ENCODE measurements around the gene ZNF43.
"Not testable (repeated sequence)": the region's sequence is repeated elsewhere in the genome, so short reads cannot be mapped to it uniquely, and the experiment has no call there.

Gene ZNF43

DNA sequence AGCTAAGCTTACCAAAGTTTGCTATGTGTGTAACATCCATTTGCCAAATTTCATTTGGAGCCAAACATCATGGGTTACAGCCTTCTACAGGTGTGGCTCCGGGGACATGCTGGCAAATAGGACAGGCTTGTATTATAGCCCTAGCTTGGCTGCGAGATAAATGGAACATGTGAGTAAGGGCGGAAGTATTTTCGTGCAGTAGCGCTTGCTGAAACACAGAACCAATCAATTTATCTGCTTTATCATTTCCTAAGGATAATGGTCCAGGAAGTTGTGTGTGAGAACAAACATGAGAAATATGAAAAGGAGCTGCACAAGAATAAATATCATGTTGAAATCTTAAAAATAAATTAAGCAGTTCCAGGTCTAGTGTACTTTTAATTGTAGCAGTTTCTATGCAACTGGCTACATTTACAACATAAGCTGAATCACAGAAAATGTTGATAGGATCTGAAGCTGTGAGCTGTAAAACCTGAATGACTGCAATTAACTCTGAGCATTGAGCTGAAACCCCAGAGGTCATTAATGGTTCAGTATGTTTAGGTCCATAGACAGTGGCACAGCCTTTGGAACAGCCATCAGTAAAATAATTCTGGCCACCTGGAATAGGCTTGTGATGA lies 46.4 kb downstream of the ZNF43 start:
- no peak for DNase-seq

DNA sequence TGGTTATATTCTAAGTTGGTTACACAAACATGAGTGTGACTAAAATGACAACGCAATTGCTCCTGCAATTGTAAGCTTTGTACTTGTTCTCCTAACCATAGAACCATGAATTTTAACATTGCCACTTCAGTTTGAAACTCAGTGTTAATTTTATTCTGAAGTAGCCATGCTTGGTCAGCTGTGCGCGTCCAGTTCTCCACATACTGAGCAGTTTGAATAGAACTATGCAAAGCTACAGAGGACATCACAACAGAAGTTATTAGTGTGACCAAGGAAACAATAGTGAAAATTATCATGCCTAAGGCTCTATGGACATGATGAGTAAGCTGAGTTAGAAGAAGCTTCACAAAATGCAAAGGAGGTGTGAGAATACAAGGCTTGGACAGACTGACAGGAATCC lies 49.0 kb downstream of the ZNF43 start:
- DNase-seq = no peak

DNA sequence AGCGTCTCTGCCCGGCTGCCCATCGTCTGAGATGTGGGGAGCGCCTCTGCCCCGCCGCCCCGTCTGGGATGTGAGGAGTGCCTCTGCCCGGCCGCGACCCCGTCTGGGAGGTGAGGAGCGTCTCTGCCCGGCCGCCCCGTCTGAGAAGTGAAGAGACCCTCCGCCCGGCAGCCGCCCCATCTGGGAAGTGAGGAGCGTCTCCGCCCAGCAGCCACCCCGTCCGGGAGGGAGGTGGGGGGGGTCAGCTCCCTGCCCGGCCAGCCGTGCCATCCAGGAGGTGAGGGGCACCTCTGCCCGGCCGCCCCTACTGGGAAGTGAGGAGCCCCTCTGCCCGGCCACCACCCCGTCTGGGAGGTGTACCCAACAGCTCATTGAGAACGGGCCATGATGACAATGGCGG lies 60.2 kb downstream of the ZNF43 start:
- not testable (repeated sequence) for DNase-seq

DNA sequence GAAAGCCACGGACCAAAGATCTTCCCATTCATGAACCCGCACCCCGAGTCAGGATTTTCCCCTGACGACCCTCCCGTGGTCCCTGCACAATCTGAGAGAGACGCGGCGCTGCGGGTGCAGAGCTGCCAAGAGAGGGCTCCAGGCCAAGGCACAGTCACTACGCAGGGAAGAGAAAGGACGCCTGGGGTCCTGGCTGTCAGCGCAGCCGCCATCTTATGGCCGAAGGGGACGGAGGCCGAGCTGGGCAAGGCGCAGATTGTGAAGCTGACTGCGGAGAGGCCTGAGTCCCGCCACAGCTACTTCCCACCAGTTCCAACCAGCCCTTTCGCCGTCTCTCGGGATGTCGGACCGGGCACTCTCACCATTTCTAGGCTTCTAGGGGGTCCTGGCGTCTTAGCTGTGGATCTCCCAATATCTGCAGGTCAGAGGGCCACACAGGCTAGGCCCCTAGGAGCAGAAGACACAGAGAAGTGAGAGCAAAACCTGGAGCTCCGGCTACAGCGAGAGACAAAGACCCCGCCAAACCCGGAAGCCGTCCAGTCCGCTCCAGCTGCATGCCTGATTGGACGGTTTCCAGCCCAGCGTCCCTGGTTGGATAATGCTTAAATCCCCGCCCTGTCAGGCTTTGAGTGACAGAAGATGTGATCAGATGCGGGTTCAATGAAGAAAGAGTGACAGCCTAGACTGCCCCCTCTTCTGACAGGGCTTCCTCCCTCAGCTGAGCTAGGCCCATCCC lies 68.7 kb downstream of the ZNF43 start, which contains the start of gene ZNF100:
ZNF100 (minus strand) TSS at position 515 of the 736 bp plus-strand sequence; CDS start at position 365, 150 bp downstream.
- peak; percentile 95 for DNase-seq

DNA sequence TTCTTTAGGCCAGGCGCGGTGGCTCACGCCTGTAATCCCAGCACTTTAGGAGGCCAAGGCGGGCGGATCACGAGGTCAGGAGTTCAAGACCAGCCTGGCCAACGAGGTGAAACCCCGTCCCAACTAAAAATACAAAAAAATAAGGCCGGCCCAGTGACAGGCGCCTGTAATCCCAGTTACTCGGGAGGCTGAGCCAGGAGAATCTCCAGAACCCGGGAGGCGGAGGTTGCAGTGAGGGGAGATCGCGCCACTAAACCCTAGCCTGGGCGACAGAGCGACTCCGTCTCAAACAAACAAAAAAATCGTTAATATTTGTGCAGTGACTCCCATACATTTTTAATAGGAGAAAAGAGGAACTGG lies 69.3 kb downstream of the ZNF43 start:
- peak; percentile 26 for DNase-seq

DNA sequence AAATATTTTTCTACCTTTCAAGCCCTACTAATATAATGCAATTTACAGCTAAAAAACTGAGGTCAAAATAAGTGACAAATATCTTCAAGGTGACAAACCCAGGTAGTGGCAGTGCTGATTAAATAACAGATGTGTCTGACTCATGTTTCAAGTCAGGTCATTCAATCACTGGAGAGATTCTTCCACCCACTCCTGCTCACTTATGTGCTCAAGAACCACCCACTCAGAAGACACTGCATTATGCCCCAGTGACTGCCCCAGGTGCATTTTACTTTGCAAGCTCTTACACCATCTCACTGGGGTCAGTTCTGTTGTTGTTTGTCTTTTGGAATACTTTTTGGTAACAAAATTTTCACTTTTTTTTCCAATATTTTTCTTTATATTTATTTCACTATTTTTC lies 70.8 kb downstream of the ZNF43 start:
- DNase-seq = no peak

DNA sequence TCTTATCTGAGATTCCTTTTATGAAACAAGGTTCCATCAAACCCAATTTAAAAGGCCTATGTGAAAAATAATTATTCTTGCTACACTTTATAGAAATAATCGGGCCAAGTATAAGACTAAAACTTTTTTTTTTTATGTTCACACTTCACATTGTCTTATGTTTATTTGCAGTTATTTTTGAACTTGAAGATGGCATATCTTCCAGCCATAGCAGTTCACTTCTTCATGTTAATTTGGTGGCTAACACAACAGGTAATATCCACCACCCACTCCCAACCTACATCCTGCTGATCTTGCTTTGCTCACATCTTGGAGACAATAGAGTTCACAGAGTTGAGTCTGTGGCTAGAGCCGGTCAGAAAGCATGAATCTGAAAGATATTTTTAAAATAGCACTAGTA lies 74.4 kb downstream of the ZNF43 start:
- not testable (repeated sequence) for DNase-seq

DNA sequence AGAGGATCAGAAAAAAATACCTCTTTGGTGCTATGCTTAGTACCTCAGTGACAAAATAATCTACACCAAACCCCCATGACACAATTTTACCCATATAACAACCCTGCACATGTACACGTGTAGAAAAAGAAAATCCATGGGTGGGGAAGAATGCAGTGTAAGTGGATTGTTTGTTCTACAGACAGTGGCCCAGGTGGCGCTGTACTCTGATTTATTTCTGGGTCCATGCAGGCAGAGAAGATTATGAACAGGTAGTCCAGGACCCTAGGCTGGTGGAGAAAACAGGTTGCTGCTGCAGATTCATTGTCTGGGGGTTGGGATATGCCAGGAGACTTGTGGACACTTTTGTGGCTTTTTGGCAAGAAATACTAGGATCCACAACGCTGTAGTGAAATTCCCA lies 77.7 kb downstream of the ZNF43 start:
- DNase-seq = no peak

DNA sequence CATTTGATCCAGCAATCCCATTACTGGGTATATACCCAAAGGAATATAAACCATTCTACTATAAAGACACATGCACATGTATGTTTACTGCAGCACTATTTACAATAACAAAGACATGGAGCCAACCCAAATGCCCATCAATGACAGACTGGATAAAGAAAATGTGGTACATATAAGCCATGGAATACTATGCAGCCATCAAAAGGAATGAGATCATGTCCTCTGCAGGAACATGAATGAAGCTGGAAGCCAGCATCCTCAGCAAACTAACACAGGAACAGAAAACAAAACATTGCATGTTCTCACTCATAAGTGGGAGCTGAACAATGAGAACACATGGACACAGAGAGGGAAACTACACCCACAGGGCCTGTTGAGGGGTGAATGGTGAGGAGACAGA lies 80.4 kb downstream of the ZNF43 start:
- not testable (repeated sequence) for DNase-seq
